OCI-LY1 (cell line): ENCODE measurements around the gene KCTD2.

Source experiments
- H2AFZ ChIP-seq: fragments of 200-600 bp; sonication (generic), shearing (Covaris generic); 2 replicates; pipeline ENCODE4 v1.6.0; 2014; ENCODE audit warnings: antibody characterized with exemption, mild to moderate bottlenecking, low read length
- H3F3A ChIP-seq: fragments of 200-600 bp; sonication (generic), shearing (Covaris generic); 2 replicates; pipeline ENCODE4 v1.6.0; 2014; ENCODE audit warnings: mild to moderate bottlenecking, antibody characterized with exemption, low read length, moderate library complexity; ENCODE audit not compliant: insufficient read depth
- H3K27ac ChIP-seq: fragments of 200-600 bp; sonication (generic); 2 replicates; pipeline ENCODE4 v1.5.1; 2014; ENCODE audit warnings: low read length, mixed run types, mild to moderate bottlenecking, low read depth; ENCODE audit not compliant: poor library complexity, severe bottlenecking
- H3K27me3 ChIP-seq: fragments of 200-600 bp; sonication (generic); 2 replicates; pipeline ENCODE4 v1.6.0; 2014; ENCODE audit warnings: antibody characterized with exemption, mild to moderate bottlenecking, low read length, moderate library complexity; ENCODE audit not compliant: insufficient read depth
- H3K36me3 ChIP-seq: fragments of 200-600 bp; sonication (generic); 2 replicates; pipeline ENCODE4 v1.6.1; 2014; ENCODE audit warnings: mild to moderate bottlenecking, antibody characterized with exemption, low read length, moderate library complexity, mixed read lengths; ENCODE audit not compliant: insufficient read depth
- H3K4me1 ChIP-seq: fragments of 200-600 bp; sonication (generic); 2 replicates; pipeline ENCODE4 v1.5.1; 2014; ENCODE audit warnings: mild to moderate bottlenecking, low read length, moderate library complexity; ENCODE audit not compliant: insufficient read depth, severe bottlenecking
- H3K4me2 ChIP-seq: fragments of 200-600 bp; sonication (generic), shearing (Covaris generic); 2 replicates; pipeline ENCODE4 v1.6.1; 2014; ENCODE audit warnings: low read length
- H3K4me3 ChIP-seq: fragments of 200-600 bp; sonication (generic); 2 replicates; pipeline ENCODE4 v1.5.1; 2014; ENCODE audit warnings: low read length, low read depth, mild to moderate bottlenecking, mixed read lengths; ENCODE audit not compliant: poor library complexity, severe bottlenecking
- H3K79me2 ChIP-seq: fragments of 200-600 bp; shearing (Covaris generic); 2 replicates; pipeline ENCODE4 v1.6.1; 2016; ENCODE audit warnings: mixed run types, low read length, mixed read lengths; ENCODE audit not compliant: insufficient read depth
- H3K9ac ChIP-seq: fragments of 200-600 bp; sonication (generic), shearing (Covaris generic); 2 replicates; pipeline ENCODE4 v1.6.1; 2014; ENCODE audit warnings: mild to moderate bottlenecking, low read length, mixed read lengths
- H3K9me2 ChIP-seq: fragments of 200-600 bp; sonication (generic), shearing (Covaris generic); 2 replicates; pipeline ENCODE4 v1.6.1; 2014; ENCODE audit warnings: low read depth, mild to moderate bottlenecking, low read length, mixed read lengths
- H3K9me3 ChIP-seq: fragments of 200-600 bp; shearing (Covaris generic); 2 replicates; pipeline ENCODE4 v1.6.1; 2014; ENCODE audit warnings: low read length, mixed read lengths
- H4K20me1 ChIP-seq: fragments of 200-600 bp; sonication (generic), shearing (Covaris generic); 2 replicates; pipeline ENCODE4 v1.6.0; 2016; ENCODE audit warnings: mild to moderate bottlenecking, low read length; ENCODE audit not compliant: insufficient read depth
- EZH2 ChIP-seq: fragments of 200-600 bp; sonication (generic), shearing (Covaris generic); IDR thresholded peaks from 2 replicates; pipeline ENCODE4 v1.8.0; 2017; ENCODE audit warnings: borderline replicate concordance, mixed run types, mild to moderate bottlenecking, antibody characterized with exemption, low read length, moderate library complexity, mixed read lengths
- TF ChIP-seq, protein P1 (sequence below): fragments of 200-600 bp; sonication (generic), shearing (Covaris generic); IDR thresholded peaks from 2 replicates; pipeline ENCODE4 v1.5.1; 2017; ENCODE audit warnings: mild to moderate bottlenecking, antibody characterized with exemption, low read length, moderate library complexity, mixed read lengths

KCTD2 gene

DNA sequence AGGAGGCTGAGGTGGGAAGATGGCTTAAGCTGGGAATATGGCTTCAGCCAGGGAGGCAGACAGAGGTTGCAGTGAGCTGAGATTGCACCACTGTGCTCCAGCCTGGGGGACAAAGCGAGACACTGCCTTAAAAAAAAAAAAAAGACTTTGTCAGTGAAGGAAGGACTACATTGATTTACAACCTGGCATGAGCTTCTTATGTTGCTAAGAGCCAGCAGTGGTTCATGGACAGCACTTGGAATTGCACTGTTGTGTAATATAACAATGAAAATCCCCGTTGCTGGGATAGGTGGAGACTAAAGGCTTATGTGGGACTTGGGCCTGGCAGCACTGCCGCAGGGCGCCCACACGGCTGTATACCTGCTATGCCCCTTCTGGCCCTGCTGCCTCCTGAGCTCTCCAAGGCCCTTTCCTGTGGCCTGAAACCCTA is 26.6 kb downstream of the KCTD2 start:
- Histone ChIP-seq H3K9me3 (no peaks in the 10 kb centered on the region), H2AFZ (no peak overlapping the region), H3K4me3 (no peak overlapping the region), H3F3A (no peaks in the 10 kb centered on the region), H3K36me3 (no peaks in the 10 kb centered on the region), H3K27ac (no peak overlapping the region), H3K9me2 (no peaks in the 10 kb centered on the region), H3K9ac (no peak overlapping the region), H4K20me1 (no peaks in the 10 kb centered on the region), H3K4me1 (peaks cover 13% of the 10 kb centered on the region), H3K79me2 (no peaks in the 10 kb centered on the region), H3K27me3 (0 out of 2 replicates have a peak, but pooled peaks cover 11% of the 10 kb centered on the region), H3K4me2 (no peak overlapping the region)
- no peak for TF ChIP-seq EZH2
- TF ChIP-seq, protein P1, sequence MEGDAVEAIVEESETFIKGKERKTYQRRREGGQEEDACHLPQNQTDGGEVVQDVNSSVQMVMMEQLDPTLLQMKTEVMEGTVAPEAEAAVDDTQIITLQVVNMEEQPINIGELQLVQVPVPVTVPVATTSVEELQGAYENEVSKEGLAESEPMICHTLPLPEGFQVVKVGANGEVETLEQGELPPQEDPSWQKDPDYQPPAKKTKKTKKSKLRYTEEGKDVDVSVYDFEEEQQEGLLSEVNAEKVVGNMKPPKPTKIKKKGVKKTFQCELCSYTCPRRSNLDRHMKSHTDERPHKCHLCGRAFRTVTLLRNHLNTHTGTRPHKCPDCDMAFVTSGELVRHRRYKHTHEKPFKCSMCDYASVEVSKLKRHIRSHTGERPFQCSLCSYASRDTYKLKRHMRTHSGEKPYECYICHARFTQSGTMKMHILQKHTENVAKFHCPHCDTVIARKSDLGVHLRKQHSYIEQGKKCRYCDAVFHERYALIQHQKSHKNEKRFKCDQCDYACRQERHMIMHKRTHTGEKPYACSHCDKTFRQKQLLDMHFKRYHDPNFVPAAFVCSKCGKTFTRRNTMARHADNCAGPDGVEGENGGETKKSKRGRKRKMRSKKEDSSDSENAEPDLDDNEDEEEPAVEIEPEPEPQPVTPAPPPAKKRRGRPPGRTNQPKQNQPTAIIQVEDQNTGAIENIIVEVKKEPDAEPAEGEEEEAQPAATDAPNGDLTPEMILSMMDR: no peak

DNA sequence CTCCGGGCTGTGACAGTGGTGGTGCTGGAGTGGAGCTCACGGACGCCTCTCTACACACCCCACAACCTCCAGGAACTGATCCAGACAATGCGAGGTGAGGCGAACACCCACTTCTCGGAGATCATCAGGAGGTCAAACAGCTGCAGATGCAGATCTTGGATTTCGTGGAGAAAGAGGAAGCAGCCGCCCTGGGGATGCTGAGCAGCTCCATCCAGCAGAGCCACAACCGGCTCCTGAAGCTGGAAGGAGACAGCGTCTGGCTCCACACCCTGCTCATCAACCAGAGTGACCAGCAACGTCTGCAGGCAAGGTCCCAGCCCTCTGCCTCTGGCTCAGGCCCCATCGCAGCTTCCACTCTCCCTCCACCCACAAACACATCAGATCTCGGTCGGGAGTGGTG is 27.5 kb downstream of the KCTD2 start:
- Histone ChIP-seq H3K27ac (no peak overlapping the region), H3K4me3 (no peak overlapping the region), H3K4me2 (no peak overlapping the region), H3K9ac (no peak overlapping the region), H3K27me3 (0 out of 2 replicates have a peak, but pooled peaks cover 11% of the 10 kb centered on the region), H3K9me3 (no peaks in the 10 kb centered on the region), H3K4me1 (peaks cover 13% of the 10 kb centered on the region), H3K9me2 (no peaks in the 10 kb centered on the region), H3K79me2 (no peaks in the 10 kb centered on the region), H2AFZ (no peak overlapping the region), H4K20me1 (no peaks in the 10 kb centered on the region), H3K36me3 (no peaks in the 10 kb centered on the region), H3F3A (no peaks in the 10 kb centered on the region)
- no peak for TF ChIP-seq EZH2
- TF ChIP-seq, protein P1: no peak

DNA sequence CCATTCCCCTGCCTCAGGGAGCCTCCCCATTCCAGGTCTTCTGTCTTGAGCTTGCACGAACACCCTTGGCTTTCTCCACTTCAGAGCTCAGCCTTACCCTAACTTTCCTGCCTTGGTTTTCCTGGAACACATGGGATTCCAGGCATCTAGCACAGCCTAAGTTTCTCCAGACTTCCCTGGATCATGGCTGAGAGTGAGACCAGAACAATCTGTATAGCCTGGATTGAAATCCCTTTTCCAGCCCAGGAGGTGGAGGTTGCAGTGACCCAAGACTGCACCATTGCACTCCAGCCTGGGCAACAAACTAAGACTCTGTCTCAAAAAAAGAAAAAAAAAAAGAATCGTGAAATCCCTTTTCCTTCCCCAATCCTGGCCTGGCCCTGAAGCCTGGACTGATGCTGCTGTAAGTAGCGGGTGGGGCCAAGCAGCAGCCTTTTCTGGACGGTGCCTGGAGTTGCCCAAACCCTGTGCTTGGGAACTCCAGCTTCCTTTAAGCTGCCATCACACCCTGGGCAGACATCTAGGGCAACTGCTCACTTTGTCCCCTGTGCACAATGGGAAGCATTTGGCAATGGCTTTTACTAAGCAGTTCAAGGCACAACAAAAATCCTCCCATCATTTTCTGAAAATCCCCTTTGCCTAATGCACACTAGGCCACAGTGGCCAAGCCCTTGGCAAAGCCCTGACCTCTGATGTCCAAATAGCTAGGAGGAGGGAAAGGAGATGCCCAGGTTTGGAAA is 28.7 kb downstream of the KCTD2 start:
- no peaks in the 10 kb centered on the region for H3K9me2 ChIP-seq
- no peaks in the 10 kb centered on the region for H3K9me3 ChIP-seq
- no peak for TF ChIP-seq EZH2
- TF ChIP-seq, protein P1: no peak
- H3K27me3 ChIP-seq: 0 out of 2 replicates have a peak, but pooled peaks cover 11% of the 10 kb centered on the region
- no peak overlapping the region for H3K27ac ChIP-seq
- no peak overlapping the region for H3K4me3 ChIP-seq
- no peaks in the 10 kb centered on the region for H3F3A ChIP-seq
- no peaks in the 10 kb centered on the region for H4K20me1 ChIP-seq
- H3K4me1 ChIP-seq: peaks cover 13% of the 10 kb centered on the region
- H3K4me2 ChIP-seq: no peak overlapping the region
- H3K36me3 ChIP-seq: no peaks in the 10 kb centered on the region
- no peaks in the 10 kb centered on the region for H3K79me2 ChIP-seq
- no peak overlapping the region for H2AFZ ChIP-seq
- no peak overlapping the region for H3K9ac ChIP-seq
